H9 (cell line): ENCODE results near the gene CCL25. TPM values are rescaled to one million over a fixed set of nuclear protein-coding genes. Genes with fewer than 3 reads are reported as not detected.

Experiments used
- DNase-seq: peaks from one replicate; pipeline ENCODE4 v3.0.0-alpha.2; 2017
- H2AFZ ChIP-seq: one replicate; pipeline ENCODE4 v1.6.1; 2013; ENCODE audit warnings: mild to moderate bottlenecking, low read length, control low read depth, moderate library complexity
- H2AK5ac ChIP-seq: 2 replicates; pipeline ENCODE4 v1.6.1; 2013; ENCODE audit warnings: low read length, control low read depth, mixed read lengths; ENCODE audit not compliant: insufficient read length
- H2BK120ac ChIP-seq: one replicate; pipeline ENCODE4 v1.6.1; 2013; ENCODE audit warnings: low read depth, mild to moderate bottlenecking, low read length, control low read depth, inconsistent platforms; ENCODE audit not compliant: poor library complexity, severe bottlenecking
- H2BK12ac ChIP-seq: 2 replicates; pipeline ENCODE4 v1.6.1; 2013; ENCODE audit warnings: low read length, control low read depth, mixed read lengths, low read depth; ENCODE audit not compliant: insufficient read length
- H2BK15ac ChIP-seq: 2 replicates; pipeline ENCODE4 v1.6.1; 2013; ENCODE audit warnings: low read depth, low read length, control low read depth
- H2BK20ac ChIP-seq: one replicate; pipeline ENCODE4 v1.6.1; 2013; ENCODE audit warnings: low read depth, mild to moderate bottlenecking, low read length, control low read depth, inconsistent platforms; ENCODE audit not compliant: poor library complexity, severe bottlenecking
- H2BK5ac ChIP-seq: 2 replicates; pipeline ENCODE4 v1.6.1; 2013; ENCODE audit warnings: low read length, control low read depth, mixed read lengths; ENCODE audit not compliant: insufficient read length
- H3K14ac ChIP-seq: 2 replicates; pipeline ENCODE4 v1.6.1; 2013; ENCODE audit warnings: low read length, control low read depth; ENCODE audit not compliant: insufficient read depth
- H3K18ac ChIP-seq: 2 replicates; pipeline ENCODE4 v1.6.1; 2013; ENCODE audit warnings: low read depth, mild to moderate bottlenecking, mixed read lengths, low read length, control low read depth; ENCODE audit not compliant: insufficient read length
- H3K23ac ChIP-seq: 2 replicates; pipeline ENCODE4 v1.6.1; 2013; ENCODE audit warnings: low read length, control low read depth, mixed read lengths, low read depth; ENCODE audit not compliant: insufficient read length
- H3K23me2 ChIP-seq: 2 replicates; pipeline ENCODE4 v1.6.1; 2013; ENCODE audit warnings: low read depth, mild to moderate bottlenecking, mixed read lengths, low read length, control low read depth; ENCODE audit not compliant: insufficient read length, poor library complexity, severe bottlenecking
- H3K27ac ChIP-seq: 2 replicates; pipeline ENCODE4 v1.5.1; 2013; ENCODE audit warnings: low read length, control low read depth, mixed read lengths, low read depth; ENCODE audit not compliant: insufficient read length
- H3K27me3 ChIP-seq: 2 replicates; pipeline ENCODE4 v1.6.1; 2013; ENCODE audit warnings: low read length, control low read depth, inconsistent platforms; ENCODE audit not compliant: insufficient read depth
- H3K4ac ChIP-seq: 2 replicates; pipeline ENCODE4 v1.6.1; 2013; ENCODE audit warnings: low read depth, mild to moderate bottlenecking, control low read depth, inconsistent platforms, low read length, moderate library complexity
- H3K4me1 ChIP-seq: 2 replicates; pipeline ENCODE4 v1.6.1; 2013; ENCODE audit warnings: low read length, control low read depth, inconsistent platforms; ENCODE audit not compliant: insufficient read depth
- H3K4me2 ChIP-seq: 2 replicates; pipeline ENCODE4 v1.6.1; 2013; ENCODE audit warnings: low read length, control low read depth, mixed read lengths; ENCODE audit not compliant: insufficient read length, insufficient read depth
- H3K56ac ChIP-seq: 2 replicates; pipeline ENCODE4 v1.6.1; 2013; ENCODE audit warnings: low read depth, mild to moderate bottlenecking, mixed read lengths, low read length, control low read depth; ENCODE audit not compliant: insufficient read length
- H3K79me1 ChIP-seq: 2 replicates; pipeline ENCODE4 v1.6.1; 2013; ENCODE audit warnings: low read depth, mild to moderate bottlenecking, moderate library complexity, low read length, control low read depth, inconsistent platforms; ENCODE audit not compliant: insufficient read depth, poor library complexity, severe bottlenecking
- H3K79me2 ChIP-seq: 2 replicates; pipeline ENCODE4 v1.6.1; 2013; ENCODE audit warnings: low read length, control low read depth, inconsistent platforms; ENCODE audit not compliant: insufficient read depth
- H3K9ac ChIP-seq: 2 replicates; pipeline ENCODE4 v1.6.1; 2013; ENCODE audit warnings: low read length, control low read depth, mixed read lengths; ENCODE audit not compliant: insufficient read length; ENCODE audit errors: extremely low read depth
- H3K9me3 ChIP-seq: one replicate; pipeline ENCODE4 v1.6.1; 2013; ENCODE audit warnings: low read depth, low read length, inconsistent platforms; ENCODE audit not compliant: control insufficient read depth
- H3T11ph ChIP-seq: one replicate; pipeline ENCODE4 v1.6.1; 2013; ENCODE audit warnings: mild to moderate bottlenecking, low read length, control low read depth, inconsistent platforms
- H4K20me1 ChIP-seq: one replicate; pipeline ENCODE4 v1.6.1; 2013; ENCODE audit not compliant: control insufficient read depth, insufficient read length, insufficient read depth
- H4K5ac ChIP-seq: 2 replicates; pipeline ENCODE4 v1.6.1; 2013; ENCODE audit warnings: low read depth, mild to moderate bottlenecking, mixed read lengths, low read length, control low read depth; ENCODE audit not compliant: insufficient read length
- H4K8ac ChIP-seq: replicated peaks from 2 replicates; pipeline ENCODE4 v1.6.1; 2013; ENCODE audit warnings: low read length, control low read depth, mixed read lengths, low read depth; ENCODE audit not compliant: insufficient read length
- H4K91ac ChIP-seq: 2 replicates; pipeline ENCODE4 v1.6.1; 2013; ENCODE audit warnings: low read depth, mild to moderate bottlenecking, moderate library complexity, mixed read lengths, low read length, control low read depth; ENCODE audit not compliant: insufficient read length
- H3K27ac Mint-ChIP-seq, 3 experiments: 2 replicates in 2 of 3; 3 replicates in 1 of 3; pipeline ENCODE4 v1.8.0; 2020 to 2021; ENCODE audit warnings: mixed read lengths in 3 of 3, mild to moderate bottlenecking in 1 of 3, moderate library complexity in 1 of 3
- H3K27me3 Mint-ChIP-seq: 2 replicates; pipeline ENCODE4 v1.8.0; 2021; ENCODE audit warnings: low read depth, mild to moderate bottlenecking, moderate library complexity, mixed read lengths
- H3K36me3 Mint-ChIP-seq, 3 experiments: 2 replicates in 2 of 3; 3 replicates in 1 of 3; pipeline ENCODE4 v1.8.0; 2020 to 2021; ENCODE audit warnings: low read depth in 3 of 3, mixed read lengths in 3 of 3; ENCODE audit not compliant: insufficient read depth in 1 of 3
- H3K4me1 Mint-ChIP-seq, 2 experiments: 2 replicates each; pipeline ENCODE4 v1.8.0; 2020; ENCODE audit warnings: mixed read lengths in 2 of 2
- H3K4me3 Mint-ChIP-seq, 2 experiments: 2 replicates in 1 of 2; 3 replicates in 1 of 2; pipeline ENCODE4 v1.8.0; 2020 to 2021; ENCODE audit warnings: mild to moderate bottlenecking in 2 of 2, mixed read lengths in 2 of 2, moderate library complexity in 1 of 2
- H3K9me3 Mint-ChIP-seq, 2 experiments: 2 replicates in 1 of 2; 3 replicates in 1 of 2; pipeline ENCODE4 v1.8.0; 2020; ENCODE audit warnings: mild to moderate bottlenecking in 2 of 2, mixed read lengths in 2 of 2, moderate library complexity in 1 of 2
- CTCF ChIP-seq: fragments of 200-600 bp; sonication (generic); conservative IDR thresholded peaks from 3 replicates; pipeline ENCODE4 v1.8.0; 2021; ENCODE audit warnings: antibody characterized with exemption, mild to moderate bottlenecking
- WGBS: extraction: QIAGEN DNeasy Blood & Tissue Kit; methylation state at CpG from one replicate; pipeline ENCODE4 v1.1.7; 2013; ENCODE audit warnings: missing lambda C conversion rate, low lambda C conversion rate, mixed read lengths; ENCODE audit not compliant: insufficient read length; ENCODE audit errors: extremely low coverage; 5-methylcytosine and 5-hydroxymethylcytosine counted together
- total RNA-seq: library from RNA; stranded (reverse); gene quantifications from 2 replicates; pipeline ENCODE4 v1.2.1, GENCODE V29; 2021

Gene CCL25
- total RNA-seq, 1 experiment from 2014 or later: not detected

GRCh38 chr19:8045872-8046568 is 6.5 kb upstream of the CCL25 start:
- Mint-ChIP-seq H3K9me3 (no peaks in the 10 kb centered on the region; a peak in 2 of 5 replicates), H3K27ac (no peak overlapping the region), H3K4me3 (no peak overlapping the region), H3K4me1 (peaks cover under 1 to 10% of the 10 kb centered on the region in 2 experiments; a peak in 3 of 4 replicates), H3K36me3 (no peaks in the 10 kb centered on the region), H3K27me3 (peaks cover 42% of the 10 kb centered on the region)
- no peak overlapping the region for H4K91ac ChIP-seq
- no CpG with 5 or more reads among the region's 10 CpGs for WGBS
- no peaks in the 10 kb centered on the region for H3K79me2 ChIP-seq
- DNase-seq: no peak
- H2AK5ac ChIP-seq: no peak overlapping the region
- H3K56ac ChIP-seq: no peak overlapping the region
- H3K27me3 ChIP-seq: no peaks in the 10 kb centered on the region
- no peak overlapping the region for H3K18ac ChIP-seq
- no peak overlapping the region for H2BK5ac ChIP-seq
- no peak overlapping the region for H4K5ac ChIP-seq
- no peak overlapping the region for H3K9ac ChIP-seq
- TF ChIP-seq CTCF: no peak
- H4K20me1 ChIP-seq: no peaks in the 10 kb centered on the region
- H2BK15ac ChIP-seq: no peak overlapping the region
- peaks cover 3% of the 10 kb centered on the region for H3K23me2 ChIP-seq
- H2BK120ac ChIP-seq: no peak overlapping the region
- no peak overlapping the region for H3K23ac ChIP-seq
- no peaks in the 10 kb centered on the region for H3K9me3 ChIP-seq
- H3K4ac ChIP-seq: no peak overlapping the region
- H3K4me1 ChIP-seq: no peaks in the 10 kb centered on the region
- H3K27ac ChIP-seq: no peak overlapping the region
- no peak overlapping the region for H2BK20ac ChIP-seq
- H3K4me2 ChIP-seq: no peak overlapping the region
- H3K14ac ChIP-seq: no peak overlapping the region
- H2AFZ ChIP-seq: no peak overlapping the region
- no peak overlapping the region for H4K8ac ChIP-seq
- H3K79me1 ChIP-seq: no peaks in the 10 kb centered on the region
- H2BK12ac ChIP-seq: no peak overlapping the region
- H3T11ph ChIP-seq: no peak overlapping the region
